HG03442 (cell line): Measurements from ENCODE around the gene GPBP1L1.
"Not testable (repeated sequence)": the region's sequence is repeated elsewhere in the genome, so short reads cannot be mapped to it uniquely, and the experiment has no call there.

ENCODE experiments used
- ATAC-seq: cut with Tn5 transposase; IDR thresholded peaks from one replicate; pipeline ENCODE4 v1.9.1; 2021; ENCODE audit warnings: mild to moderate bottlenecking, moderate library complexity; ENCODE audit not compliant: unreplicated experiment

GPBP1L1 gene

DNA sequence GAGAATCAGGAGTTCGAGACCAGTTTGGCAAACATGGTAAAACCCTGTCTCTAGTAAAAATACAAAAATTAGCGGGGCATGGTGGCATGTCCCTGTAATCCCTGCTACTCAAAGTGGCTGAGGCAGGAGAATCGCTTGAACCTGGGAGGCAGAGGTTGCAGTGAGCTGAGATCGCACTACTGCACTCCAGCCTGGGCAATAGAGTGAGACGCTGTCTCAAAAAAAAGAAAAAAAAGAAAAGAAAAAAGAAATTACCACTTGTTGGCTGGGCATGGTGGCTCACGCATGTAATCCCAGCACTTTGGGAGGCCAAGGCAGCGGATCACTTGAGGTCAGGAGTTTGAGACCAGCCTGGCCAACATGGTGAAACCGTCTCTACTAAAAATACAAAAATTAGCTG lies 89.6 kb downstream of the GPBP1L1 start:
- not testable (repeated sequence) for ATAC-seq

DNA sequence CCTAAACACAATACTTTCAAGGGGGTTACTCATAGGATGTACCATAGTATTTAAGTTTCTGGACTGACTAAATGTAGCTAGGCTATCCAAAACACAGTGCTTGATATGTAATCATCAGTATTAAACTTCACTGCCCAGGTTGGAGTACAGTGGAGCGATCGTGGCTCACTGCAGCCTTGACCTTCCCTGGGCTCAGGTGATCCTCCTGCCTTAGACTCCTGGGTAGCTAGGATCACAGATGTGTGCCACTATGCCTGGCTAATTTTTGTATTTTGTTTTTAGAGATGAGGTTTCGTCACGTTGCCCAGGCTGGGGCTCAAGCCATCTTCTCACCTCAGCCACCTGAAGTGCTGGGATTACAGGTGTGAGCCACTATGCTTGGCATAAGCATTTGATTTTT lies 91.9 kb downstream of the GPBP1L1 start:
- ATAC-seq: no peak

DNA sequence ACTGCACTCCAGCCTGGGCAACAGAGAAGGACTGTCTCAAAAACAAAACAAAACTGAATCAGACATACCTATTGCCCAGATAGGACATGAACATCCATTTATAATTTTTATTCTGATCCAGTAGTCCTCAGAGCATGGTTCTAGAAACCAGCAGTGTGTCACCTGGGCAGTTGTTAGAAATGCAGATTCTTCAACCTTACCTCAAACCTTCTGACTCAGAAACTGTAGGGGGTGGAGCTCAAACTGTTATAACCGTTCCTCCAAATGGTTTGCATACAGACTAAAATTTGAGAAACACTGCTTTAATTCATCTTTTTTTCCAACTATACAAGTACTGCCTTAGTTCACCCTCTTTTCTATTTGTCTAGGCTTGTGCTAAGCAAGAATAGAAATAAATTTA lies 96.5 kb downstream of the GPBP1L1 start:
- no peak for ATAC-seq

DNA sequence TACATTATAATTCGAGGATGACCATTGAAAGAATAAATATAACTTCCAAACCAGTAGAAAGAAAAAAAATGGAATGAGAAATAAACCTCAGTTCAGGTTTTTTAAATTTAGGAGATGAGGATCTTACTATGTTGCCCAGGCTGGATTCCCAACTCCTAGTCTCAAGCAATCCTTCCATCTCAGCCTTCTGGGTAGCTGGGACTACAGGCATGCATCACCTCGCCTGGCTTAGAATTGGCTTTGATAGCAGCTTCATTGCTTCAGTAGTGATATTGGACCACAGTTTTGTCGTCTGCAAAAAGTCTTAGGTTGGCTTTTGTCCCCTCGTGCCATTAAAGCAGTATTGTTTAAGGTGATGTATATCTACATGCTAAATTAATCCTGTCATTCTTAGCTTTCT lies 99.6 kb downstream of the GPBP1L1 start:
- ATAC-seq: no peak

DNA sequence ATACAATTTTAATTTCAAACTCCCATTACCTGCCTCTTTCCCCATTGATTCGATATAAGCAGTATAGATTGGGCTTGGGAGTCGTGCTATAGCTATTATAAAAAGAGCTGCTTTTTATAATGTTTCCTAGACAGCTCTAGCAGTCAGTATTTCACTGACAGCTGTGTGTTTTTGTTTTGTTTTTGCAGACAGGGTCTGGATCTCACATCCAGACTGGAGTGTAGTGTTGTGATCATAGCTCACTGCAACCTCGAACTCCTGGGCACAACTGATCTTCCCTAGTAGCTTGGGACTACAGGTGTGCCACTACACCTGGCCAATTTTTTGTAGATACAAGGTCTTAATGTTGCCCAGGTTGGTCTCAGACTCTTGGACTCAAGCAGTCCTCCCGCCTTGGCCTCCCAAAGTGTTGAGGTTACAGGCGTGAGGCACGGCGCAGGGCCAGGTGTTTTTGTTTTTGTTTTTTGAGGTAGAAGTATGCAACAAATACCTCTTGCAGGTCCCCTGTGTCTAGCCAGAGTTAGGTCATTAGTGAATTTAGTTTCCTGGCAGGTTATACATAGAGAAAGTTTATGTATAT lies 100.7 kb downstream of the GPBP1L1 start:
- ATAC-seq: no peak

DNA sequence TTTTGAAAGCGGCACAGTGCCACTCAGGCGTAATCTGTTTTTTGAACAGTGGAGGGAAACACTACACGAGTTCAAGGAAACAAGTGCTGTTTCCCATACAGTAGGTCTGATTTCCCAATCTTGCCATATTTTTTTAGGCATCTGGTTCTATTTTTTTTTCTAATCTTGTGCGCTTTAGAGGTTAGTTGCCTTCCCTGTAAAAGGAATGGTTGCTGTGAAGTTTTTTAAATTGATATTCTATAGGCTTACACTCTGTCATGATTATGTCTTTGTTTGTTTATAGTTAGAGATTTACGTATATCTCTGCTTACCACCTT lies 101.3 kb downstream of the GPBP1L1 start:
- no peak for ATAC-seq

DNA sequence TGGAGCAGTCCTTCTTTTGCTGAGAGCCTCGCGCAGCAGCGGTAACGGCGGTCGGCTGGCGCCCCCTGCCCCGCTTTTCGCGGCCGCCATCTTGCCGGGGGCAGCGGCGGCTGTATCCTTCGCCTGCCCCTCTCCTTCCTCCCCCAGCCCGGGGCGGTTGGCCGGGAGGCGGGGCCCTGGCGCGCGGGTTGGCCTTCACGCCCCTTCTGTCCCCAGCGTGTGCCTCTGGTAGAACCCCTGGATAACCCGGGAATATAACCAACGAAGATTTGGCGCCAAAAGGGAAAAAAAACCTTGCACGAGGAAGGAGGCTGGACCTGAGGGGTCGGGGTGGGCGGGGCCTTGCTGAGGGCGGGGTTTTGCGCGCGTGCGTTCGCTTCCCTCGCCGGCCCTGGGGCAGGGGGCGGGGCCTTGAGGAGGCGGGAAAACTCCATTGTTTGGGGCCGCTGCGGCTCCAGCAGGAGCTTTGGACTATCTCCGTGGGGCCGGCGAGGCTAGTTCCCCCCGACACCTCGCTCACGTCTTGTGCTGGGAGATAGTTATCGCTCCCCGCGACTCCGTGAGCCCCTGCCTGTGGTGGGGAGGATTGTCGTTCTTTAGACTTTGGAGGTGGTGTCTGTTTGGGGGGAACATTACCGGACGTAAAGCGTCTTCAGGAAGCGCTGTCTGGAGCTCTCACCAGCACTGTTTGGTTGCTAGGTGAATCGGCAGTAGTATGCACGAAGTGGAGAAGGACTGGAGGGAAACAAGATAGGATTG lies 101.8 kb downstream of the GPBP1L1 start:
- peak; percentile 20 for ATAC-seq

DNA sequence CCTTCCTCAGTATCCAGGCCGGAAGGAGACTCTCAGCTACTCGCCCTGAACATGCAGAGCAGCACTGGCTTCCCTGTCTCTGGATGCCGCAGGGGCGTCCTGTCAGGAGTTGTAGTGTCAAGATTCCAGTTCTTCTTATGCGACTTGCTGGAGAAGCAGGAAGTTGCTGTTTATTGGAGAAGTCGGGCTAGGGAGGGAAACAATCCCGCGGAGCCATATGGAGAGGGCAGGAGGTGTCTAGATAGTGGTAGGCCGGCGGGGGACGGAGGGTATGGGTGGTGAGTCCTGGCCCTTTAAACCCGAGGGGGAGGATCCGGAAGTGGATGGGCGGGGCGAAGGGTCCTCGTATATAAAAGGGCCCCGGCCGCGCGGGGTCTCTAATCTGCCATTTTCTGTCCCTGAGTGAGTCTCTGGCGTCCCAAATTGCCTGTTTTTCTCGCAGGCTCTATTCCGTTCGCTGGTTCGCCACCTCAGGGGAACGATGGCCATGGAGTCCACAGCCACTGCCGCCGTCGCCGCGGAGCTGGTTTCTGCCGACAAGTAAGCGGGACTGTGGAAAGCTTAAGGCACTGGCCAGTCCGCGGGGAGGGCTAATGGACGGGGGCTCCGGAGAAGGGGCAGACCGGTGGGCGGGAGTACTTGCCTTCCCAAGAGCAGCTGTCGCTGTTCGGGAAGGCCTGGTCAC lies 102.5 kb downstream of the GPBP1L1 start, which contains the start of gene NASP:
Gene NASP (plus strand): TSS at position 376 of the 685 bp plus-strand sequence. CDS start 106 bp downstream, at position 482.
- ATAC-seq: peak; percentile 35

DNA sequence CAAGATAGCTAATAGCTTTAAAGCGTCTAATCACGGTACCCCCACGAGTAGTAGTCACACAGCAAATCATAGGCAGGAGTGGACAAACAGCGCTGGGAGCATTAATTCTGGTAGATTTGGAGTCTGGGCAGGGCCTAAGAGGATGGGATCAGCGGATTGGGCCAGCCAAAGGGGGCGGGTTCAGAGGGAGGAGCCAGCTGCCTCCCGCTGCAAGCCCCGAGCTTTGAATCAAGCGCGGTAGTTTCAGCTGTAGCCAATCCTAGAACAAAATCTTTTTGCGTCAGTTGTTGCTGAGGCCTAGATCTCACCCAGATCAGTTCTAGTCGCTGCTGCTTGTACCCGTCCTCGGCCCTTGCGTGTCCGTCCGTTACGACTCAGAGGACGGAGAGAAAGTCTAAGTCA lies 103.1 kb downstream of the GPBP1L1 start:
- peak; percentile 68 for ATAC-seq
